ENCODE results near the gene ZNF780B. TPM values are rescaled to one million over a fixed set of nuclear protein-coding genes. Genes with fewer than 3 reads are reported as not detected.

Gene ZNF780B
- total RNA-seq, 2 donors from 2014 or later, result 21.2 to 25.3 TPM

DNA sequence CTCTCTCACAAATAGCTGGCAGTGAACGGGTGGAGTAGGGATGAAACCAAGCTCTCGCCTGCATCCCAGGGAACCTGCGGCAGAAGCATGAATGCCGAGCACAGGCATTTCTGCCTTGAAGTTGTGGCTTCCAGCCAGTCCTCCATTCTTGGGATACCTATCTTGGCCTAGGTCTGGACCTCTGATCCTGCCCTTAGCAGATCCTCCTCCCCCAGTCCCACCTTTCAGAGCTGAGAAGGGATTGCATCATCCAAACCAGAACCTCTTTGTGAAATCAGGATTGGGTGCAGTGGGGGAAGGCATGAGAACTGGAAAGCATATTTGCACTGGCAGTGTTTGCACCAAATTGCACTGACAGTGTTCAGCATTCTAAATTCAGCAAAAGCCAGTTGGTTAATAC, 28.9 kb upstream of the ZNF780B start:
- no peak for ATAC-seq (ENCODE audit: insufficient number of reproducible peaks, low FRiP score, low read depth)
- H3K36me3 ChIP-seq, result peaks cover 29% of the 10 kb centered on the region
- no peak overlapping the region for H3K27ac ChIP-seq
- no peak overlapping the region for H3K4me3 ChIP-seq
- TF ChIP-seq, protein P1, sequence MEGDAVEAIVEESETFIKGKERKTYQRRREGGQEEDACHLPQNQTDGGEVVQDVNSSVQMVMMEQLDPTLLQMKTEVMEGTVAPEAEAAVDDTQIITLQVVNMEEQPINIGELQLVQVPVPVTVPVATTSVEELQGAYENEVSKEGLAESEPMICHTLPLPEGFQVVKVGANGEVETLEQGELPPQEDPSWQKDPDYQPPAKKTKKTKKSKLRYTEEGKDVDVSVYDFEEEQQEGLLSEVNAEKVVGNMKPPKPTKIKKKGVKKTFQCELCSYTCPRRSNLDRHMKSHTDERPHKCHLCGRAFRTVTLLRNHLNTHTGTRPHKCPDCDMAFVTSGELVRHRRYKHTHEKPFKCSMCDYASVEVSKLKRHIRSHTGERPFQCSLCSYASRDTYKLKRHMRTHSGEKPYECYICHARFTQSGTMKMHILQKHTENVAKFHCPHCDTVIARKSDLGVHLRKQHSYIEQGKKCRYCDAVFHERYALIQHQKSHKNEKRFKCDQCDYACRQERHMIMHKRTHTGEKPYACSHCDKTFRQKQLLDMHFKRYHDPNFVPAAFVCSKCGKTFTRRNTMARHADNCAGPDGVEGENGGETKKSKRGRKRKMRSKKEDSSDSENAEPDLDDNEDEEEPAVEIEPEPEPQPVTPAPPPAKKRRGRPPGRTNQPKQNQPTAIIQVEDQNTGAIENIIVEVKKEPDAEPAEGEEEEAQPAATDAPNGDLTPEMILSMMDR (IDR thresholded peaks at IDR 0.05), result no peak
- no peaks in the 10 kb centered on the region for H3K9me3 ChIP-seq
- H3K4me1 ChIP-seq (ENCODE audit: control insufficient read depth in 1 of 2, low read depth in 2 of 2), result peaks cover 0 to 12% of the 10 kb centered on the region in 2 donors
- DNase-seq (ENCODE audit: low spot score), result no peak
- H3K27me3 ChIP-seq (replicated peaks; ENCODE audit: insufficient read depth), result no peaks in the 10 kb centered on the region

DNA sequence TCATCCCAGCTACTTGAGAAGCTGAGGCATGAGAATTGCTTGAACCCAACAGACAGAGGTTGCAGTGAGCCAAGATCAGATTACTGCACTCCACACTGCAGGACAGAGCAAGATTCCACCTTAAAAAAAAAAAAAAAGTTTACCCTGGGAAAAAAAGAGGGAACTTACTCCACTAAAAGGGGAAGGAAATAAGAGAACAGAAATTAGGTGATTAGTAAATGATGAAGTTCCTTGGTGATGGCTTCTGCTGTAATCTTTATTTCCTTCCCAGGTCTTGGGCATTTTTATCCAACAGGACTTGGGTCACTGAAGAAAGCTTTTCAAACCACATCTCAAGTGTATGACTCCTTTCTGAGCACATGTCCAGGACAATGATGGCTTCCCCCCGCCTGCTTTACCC, 25.4 kb upstream of the ZNF780B start:
- no peak for ATAC-seq (ENCODE audit: insufficient number of reproducible peaks, low FRiP score, low read depth)

DNA sequence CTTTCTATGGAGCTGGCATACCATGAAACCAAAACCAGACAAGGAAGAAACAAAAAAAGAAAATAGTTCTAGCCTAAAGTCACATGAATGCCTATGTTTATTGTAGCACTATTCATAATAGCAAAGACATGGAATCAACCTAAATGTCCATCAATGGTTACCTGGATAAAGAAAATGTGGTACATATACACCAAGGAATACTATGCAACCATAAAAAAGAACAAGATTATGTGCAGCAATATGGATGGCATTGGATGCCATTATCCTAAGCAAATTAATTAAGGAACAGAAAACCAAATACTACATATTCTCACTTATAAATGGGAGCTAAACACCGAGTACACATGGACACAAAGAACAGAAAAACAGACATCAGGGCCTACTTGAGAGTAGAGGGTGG, 24.3 kb upstream of the ZNF780B start:
- no peaks in the 10 kb centered on the region for H3K27me3 ChIP-seq (replicated peaks; ENCODE audit: insufficient read depth)
- H3K4me3 ChIP-seq, result no peak overlapping the region
- peaks cover 60% of the 10 kb centered on the region for H3K36me3 ChIP-seq
- no peak overlapping the region for H3K27ac ChIP-seq
- ATAC-seq (ENCODE audit: insufficient number of reproducible peaks, low FRiP score, low read depth) (no peak), DNase-seq (ENCODE audit: low spot score) (no peak)
- peaks cover 4% of the 10 kb centered on the region for H3K9me3 ChIP-seq
- H3K4me1 ChIP-seq (ENCODE audit: control insufficient read depth in 1 of 2, low read depth in 2 of 2), result no peaks in the 10 kb centered on the region
- TF ChIP-seq, protein P1 (IDR thresholded peaks at IDR 0.05), result no peak

More for the DNA sequence above, 25.4 kb upstream of the ZNF780B start:
- H3K4me1 ChIP-seq (ENCODE audit: control insufficient read depth in 1 of 2, low read depth in 2 of 2), result no peaks in the 10 kb centered on the region
- DNase-seq (ENCODE audit: low spot score), result no peak
- H3K27ac ChIP-seq, result no peak overlapping the region
- H3K27me3 ChIP-seq (replicated peaks; ENCODE audit: insufficient read depth), result no peaks in the 10 kb centered on the region
- peaks cover 49% of the 10 kb centered on the region for H3K36me3 ChIP-seq
- peaks cover 4% of the 10 kb centered on the region for H3K9me3 ChIP-seq
- no peak overlapping the region for H3K4me3 ChIP-seq
- TF ChIP-seq, protein P1 (IDR thresholded peaks at IDR 0.05), result no peak

DNA sequence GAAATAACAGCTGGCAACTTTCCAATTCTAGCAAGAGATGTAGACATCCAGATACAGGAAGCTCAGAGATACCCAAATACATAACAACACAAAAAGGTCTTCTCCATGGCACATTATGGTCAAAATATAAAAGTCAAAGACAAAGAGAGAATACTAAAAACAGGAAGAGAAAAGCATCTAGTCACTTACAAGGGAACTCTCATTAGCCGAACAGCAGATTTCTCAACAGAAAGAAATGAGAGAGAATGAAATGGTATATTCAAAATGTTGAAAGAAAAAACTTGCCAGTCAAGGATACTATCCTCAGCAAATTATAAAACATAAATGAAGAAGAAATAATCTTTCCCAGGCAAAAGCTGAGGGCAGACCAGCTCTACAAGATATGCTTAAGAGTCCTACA, 22.3 kb upstream of the ZNF780B start:
- Histone ChIP-seq H3K36me3 (peaks cover 68% of the 10 kb centered on the region), H3K4me3 (no peak overlapping the region), H3K27me3 (replicated peaks; ENCODE audit: insufficient read depth) (no peaks in the 10 kb centered on the region), H3K9me3 (peaks cover 18% of the 10 kb centered on the region), H3K4me1 (ENCODE audit: control insufficient read depth in 1 of 2, low read depth in 2 of 2) (no peaks in the 10 kb centered on the region), H3K27ac (no peak overlapping the region)
- ATAC-seq (ENCODE audit: insufficient number of reproducible peaks, low FRiP score, low read depth) (no peak), DNase-seq (ENCODE audit: low spot score) (no peak)
- TF ChIP-seq, protein P1 (IDR thresholded peaks at IDR 0.05), result no peak

DNA sequence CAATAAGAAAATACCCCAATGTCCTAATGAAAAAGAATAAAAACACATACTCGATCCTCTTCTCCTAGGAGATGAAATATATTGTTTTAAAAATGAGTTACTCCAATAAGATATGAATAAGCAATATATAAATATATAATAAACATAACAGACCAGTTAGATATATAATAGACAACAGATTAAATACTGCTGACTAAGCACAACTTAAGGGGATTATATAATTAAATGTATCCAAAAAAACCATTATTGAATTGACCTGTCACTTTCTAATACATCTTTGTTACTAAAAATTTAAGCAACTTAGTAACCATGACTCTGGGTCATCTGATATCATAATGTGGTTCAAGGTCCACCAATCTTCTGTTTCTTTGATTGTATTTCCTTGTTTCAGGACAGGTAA, 14.0 kb upstream of the ZNF780B start:
- no peaks in the 10 kb centered on the region for H3K4me1 ChIP-seq (ENCODE audit: control insufficient read depth in 1 of 2, low read depth in 2 of 2)
- ATAC-seq (ENCODE audit: insufficient number of reproducible peaks, low FRiP score, low read depth), result no peak
- H3K36me3 ChIP-seq, result peaks cover 14% of the 10 kb centered on the region
- H3K27ac ChIP-seq, result no peak overlapping the region
- TF ChIP-seq, protein P1 (IDR thresholded peaks at IDR 0.05), result no peak
- no peaks in the 10 kb centered on the region for H3K27me3 ChIP-seq (replicated peaks; ENCODE audit: insufficient read depth)
- peaks cover 14% of the 10 kb centered on the region for H3K9me3 ChIP-seq
- no peak for DNase-seq (ENCODE audit: low spot score)
- no peak overlapping the region for H3K4me3 ChIP-seq
